Activated CD8-positive, alpha-beta memory T cell treated with anti-CD3 and anti-CD28 coated beads for 1 hour (primary cell): Measurements from ENCODE around the gene LYSET.
"Not testable (repeated sequence)": the region's sequence is repeated elsewhere in the genome, so short reads cannot be mapped to it uniquely, and the experiment has no call there.

ENCODE experiments used
- DNase-seq, 2 donors: peaks; one replicate each; pipeline ENCODE4 v3.0.0-alpha.2; 2020; ENCODE audit warnings: low read depth in 1 of 2; ENCODE audit errors: extremely low read depth in 1 of 2

LYSET gene

GRCh38 chr14:93184391-93185348, at the start of gene LYSET, which contains the start of gene MOAP1:
LYSET (plus strand) TSS chr14:93185317; CDS start chr14:93185406, 89 bp downstream.
MOAP1 (minus strand) TSS chr14:93184897; CDS start chr14:93184242, 655 bp downstream.
- DNase-seq = peak; percentile 74 to 83

DNA sequence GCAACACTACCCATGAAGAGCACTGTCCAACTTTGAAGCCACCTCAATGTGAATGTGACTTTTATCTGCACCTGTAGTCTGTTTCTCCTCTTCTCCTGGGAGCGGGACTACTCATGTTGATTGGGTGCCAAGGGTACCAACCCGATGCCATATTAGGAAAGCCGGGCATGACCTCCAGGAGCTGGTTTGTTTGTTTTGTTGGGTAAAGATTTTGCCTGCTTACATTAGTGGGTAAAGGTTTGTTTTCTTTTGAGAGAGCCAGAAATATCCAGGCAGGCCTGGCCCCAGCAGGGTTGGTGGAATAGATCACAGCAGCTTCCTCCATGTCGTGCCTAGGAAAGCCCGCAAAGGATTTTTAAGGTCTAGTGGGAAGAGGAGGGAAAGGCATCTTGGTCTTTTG, 49.7 kb upstream of the LYSET start:
- no peak for DNase-seq

DNA sequence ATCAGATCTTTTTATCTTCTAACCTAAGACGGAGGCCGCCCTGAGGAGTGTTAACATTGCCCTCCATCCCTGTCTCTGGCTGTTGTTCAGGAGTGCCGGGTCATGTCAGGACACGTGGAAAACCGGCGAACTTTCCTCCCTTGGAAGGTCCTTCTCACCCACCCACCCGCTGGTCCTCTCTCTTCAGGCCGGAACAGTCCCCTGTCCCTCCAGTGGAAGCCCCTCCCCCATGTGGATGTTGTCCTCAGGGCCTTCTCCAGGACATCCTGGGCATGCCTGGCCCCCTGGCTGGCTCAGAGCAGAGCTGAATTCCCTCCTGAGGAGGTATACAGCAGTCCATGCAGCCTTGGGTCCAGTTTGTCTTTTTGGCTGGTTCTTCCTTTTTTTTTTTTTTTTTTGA, 49.1 kb upstream of the LYSET start:
- DNase-seq = no peak

- not testable (repeated sequence) for DNase-seq
Measured at GRCh38 chr14:93136508-93136907, 48.6 kb upstream of the LYSET start.

DNA sequence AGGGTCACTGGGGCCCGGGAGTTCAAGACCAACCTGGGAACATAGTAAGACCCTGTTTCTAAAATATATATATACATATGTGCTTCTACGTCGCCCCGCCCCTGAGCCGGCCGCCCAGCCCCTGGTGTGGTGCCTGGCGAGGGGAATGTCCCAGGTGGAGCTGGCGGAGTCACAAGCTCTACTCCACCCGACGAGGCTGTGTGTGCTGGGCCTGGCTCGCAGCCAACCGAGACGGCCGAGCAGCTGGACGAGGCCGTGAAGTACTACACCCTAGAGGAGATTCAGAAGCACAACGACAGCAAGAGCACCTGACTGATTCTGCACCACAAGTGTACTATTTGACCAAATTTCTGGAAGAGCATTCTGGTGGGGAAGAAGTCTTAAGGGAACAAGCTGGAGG, 47.3 kb upstream of the LYSET start:
- DNase-seq = no peak

DNA sequence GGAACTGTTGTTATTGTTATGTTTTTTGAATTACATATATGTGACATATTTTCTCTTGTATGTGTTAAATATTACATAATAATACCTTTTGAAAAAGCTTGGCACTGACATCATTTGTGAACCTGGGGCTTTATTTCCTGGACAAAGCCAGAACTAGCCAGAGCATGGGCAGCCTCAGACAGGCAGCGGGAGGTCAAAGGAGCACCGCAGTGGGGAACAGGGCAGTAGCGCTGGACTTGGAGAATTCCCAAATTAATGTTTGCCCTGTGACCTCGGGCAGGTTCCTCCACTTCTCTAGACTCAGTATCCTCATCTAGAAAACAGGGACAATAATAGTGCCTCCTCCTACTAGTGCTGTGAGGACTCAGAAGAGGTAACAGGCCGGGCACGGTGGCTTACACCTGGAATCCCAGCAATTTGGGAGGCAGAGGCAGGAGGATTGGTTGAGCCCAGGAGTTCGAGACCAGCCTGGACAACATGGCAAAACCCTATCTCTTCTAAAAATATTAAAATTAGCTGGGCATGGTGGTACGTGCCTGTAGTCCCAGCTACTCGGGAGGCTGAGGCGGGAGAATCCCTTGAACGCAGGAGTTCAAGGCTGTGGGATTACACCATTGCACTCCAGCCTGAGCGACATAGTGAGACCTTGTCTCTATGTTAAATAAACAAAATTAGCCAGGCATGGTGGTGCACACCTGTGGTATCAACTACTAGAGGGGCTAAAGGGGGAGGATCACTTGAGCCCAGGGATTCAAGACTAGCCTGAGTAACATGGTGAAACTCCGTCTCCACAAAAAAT, 42.1 kb upstream of the LYSET start:
- DNase-seq = no peak

- no peak for DNase-seq
Measured at GRCh38 chr14:93146119-93146518, 39.0 kb upstream of the LYSET start.

DNA sequence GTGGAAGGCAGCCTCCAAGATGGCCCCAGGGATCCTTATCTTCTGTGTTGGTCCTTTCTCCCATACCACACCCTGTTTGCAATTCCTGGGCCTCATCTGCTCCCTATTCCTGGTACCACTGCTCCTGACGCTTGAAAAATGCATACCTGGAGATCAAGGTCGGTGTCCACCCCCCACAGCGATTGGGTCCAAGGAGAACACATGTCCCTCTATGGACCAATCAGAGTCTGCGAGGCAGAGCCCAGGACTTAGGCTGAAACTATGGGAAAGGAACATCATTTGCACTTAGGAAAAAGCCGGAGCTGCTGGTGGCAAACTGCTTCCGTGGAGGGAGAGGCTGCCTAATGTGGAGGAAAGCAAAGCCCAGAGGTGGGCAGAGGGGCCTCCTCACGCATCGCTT, 36.1 kb upstream of the LYSET start:
- DNase-seq = no peak

DNA sequence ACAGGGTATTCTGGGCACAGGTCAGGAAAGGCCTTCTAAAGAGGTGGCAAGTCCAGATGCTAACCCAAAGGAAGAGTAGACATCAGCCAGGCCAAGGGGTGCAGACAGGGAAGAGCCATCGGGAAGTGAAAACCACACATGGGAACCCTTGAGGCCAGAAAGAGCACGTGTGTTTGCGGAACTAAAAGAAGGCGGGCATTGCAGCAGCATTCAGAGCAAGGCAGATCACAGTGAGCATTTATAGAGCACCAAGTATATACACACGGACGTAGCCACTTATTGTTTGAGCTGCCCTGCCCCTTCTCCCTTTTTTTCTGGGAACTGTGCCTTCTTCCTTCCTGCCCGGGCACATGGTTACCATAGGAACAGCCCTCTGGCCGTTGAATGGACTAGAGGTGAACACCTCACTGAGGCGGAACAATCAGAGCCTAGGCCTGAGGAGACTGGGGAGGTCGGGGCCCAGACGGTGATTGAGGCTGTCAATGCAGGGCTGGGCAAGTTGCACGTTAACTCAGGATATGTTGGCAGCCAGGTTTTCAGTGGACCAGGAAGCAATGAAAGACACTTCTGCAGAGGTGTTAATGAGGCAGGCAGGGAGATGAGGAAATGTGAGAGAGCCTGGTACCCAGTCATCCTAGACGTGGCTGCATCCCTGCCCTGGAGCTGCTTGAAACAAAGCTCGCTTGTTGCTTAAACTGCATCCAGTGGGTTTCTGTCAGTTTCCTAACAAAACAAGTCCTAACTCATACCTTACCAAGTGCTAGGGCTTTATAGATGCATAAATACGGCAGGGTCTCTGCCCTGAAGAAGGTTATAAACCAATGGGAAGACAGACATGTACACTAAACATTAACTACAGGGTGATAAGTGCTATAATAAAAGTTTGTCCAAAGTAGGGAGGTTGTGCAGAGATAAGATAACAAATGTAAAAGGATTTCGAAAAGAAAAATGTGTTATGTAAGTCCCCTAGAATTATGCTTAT, 34.6 kb upstream of the LYSET start:
- no peak for DNase-seq

- DNase-seq = no peak
Measured at GRCh38 chr14:93153121-93153520, 32.0 kb upstream of the LYSET start.

GRCh38 chr14:93155667-93156066, 29.4 kb upstream of the LYSET start:
- DNase-seq = no peak

DNA sequence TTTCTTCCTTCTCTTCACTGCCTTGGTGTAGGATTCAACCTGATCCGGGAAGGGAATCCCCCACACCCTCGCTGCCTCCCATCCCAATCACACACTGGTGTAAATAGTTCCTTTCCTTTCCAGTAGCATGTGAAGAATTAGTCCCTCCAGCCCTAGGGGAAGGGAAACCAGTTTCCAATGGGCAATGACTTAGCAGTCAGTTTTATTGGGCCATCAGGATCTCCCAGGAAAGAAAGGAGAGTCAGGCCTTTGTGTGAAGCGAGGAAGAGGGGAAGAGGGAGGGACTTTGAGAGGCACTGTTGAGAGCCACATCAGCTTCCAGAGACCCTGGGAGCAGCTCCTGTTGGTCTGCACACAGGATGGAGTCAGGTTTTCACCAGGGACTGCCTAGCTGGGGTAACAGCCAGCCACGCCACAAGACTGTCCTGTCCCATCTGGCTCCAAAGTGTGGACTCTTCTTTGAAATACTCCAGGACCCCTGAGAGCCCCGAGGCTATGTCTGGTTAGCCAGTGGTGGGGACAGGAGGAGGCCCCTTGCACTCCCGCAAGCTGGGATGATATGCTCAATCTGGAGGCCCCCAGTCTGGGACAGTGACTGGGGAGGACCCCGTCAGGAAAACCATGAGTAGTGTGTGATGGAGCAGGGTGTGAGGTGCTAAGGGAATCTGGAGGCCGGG, 28.3 kb upstream of the LYSET start:
- no peak for DNase-seq

DNA sequence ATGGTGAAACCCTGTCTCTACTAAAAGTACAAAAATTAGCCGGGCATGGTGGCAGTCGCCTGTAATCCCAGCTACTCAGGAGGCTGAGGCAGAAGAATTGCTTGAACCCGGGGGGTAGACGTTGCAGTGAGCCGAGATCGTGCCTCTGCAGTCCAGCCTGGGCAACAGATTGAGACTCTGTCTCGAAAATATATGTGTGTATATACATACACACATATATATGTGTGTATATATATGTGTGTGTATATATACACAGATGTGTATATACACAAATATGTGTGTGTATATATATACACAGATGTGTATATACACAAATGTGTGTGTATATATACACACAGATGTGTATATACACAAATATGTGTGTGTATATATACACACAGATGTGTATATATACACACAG, 26.8 kb upstream of the LYSET start:
- DNase-seq = not testable (repeated sequence)

- DNase-seq = not testable (repeated sequence)
Measured at GRCh38 chr14:93159625-93160352, 25.3 kb upstream of the LYSET start.

GRCh38 chr14:93160353-93160801, 24.7 kb upstream of the LYSET start:
- DNase-seq = no peak

GRCh38 chr14:93161411-93161940, 23.6 kb upstream of the LYSET start:
- DNase-seq = no peak

- no peak for DNase-seq
Measured at GRCh38 chr14:93163564-93163963, 21.6 kb upstream of the LYSET start.

DNA sequence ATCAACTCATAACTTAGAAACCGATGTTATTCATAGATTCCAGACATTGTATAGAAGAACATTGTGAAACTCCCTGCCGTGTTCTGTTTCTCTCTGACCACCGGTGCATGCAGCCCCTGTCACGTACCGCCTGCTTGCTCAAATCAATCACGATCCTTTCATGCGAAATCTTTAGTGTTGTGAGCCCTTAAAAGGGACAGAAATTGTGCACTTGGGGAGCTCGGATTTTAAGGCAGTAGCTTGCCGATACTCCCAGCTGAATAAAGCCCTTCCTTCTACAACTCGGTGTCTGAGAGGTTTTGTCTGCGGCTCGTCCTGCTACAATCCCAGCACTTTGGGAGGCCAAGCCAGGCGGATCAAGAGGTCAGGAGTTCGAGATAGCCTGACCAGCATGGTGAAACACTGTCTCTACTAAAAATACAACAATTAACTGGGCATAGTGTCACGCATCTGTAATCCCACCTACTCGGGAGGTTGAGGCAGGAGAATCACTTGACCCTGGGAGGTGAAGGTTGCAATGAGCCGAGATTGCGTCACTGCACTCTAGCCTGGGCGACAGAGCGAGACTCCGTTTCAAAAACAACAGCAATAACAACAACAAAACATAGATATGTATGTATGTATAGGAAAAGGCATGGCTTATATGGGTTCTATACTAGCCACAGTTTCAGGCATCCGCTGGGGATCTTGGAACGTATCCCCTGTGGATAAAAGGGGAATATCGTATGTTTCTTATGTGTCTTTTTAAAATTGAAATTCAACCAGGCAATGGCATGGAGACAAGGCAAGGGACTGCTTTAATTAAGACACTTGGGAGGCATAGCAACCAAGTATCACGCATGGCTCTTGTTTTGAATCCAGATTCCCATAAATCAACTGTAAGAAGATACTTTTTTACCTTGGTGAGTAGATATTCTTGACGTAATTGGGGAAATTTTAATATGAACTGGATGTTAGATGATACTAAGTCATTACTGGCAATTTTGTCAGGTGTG, 19.5 kb upstream of the LYSET start:
- DNase-seq = not testable (repeated sequence)
